Kidney epithelial cell (primary cell): ENCODE data around the gene SLC35E3. TPM values are rescaled to one million over a fixed set of nuclear protein-coding genes. Genes with fewer than 3 reads are reported as not detected.

Experiments used
- DNase-seq: peaks from one replicate; pipeline ENCODE4 v3.0.0-alpha.2; 2010; ENCODE audit warnings: low read depth
- H3K27me3 ChIP-seq: 2 replicates; pipeline ENCODE4 v1.6.0; 2011; ENCODE audit warnings: low read length; ENCODE audit not compliant: control insufficient read depth, insufficient read depth
- H3K36me3 ChIP-seq: 2 replicates; pipeline ENCODE4 v1.5.1; 2011; ENCODE audit warnings: low read length; ENCODE audit not compliant: control insufficient read depth, insufficient read depth
- H3K4me3 ChIP-seq: 2 replicates; pipeline ENCODE4 v1.5.1; 2011; ENCODE audit warnings: low read depth, mild to moderate bottlenecking, control low read depth, low read length
- CTCF ChIP-seq: IDR thresholded peaks from 2 replicates; pipeline ENCODE4 v1.5.1; 2011; ENCODE audit warnings: mild to moderate bottlenecking, moderate library complexity, low read length, control low read depth, inconsistent platforms; ENCODE audit not compliant: insufficient read depth, poor library complexity, severe bottlenecking
- total RNA-seq: library from RNA; depleted of rRNA; stranded (reverse); fragments of >200 nt; gene quantifications from 2 replicates; pipeline ENCODE4 v1.2.3, GENCODE V29; 2015

Gene SLC35E3
- total RNA-seq, 1 donor from 2014 or later, result 4.3 TPM

DNA sequence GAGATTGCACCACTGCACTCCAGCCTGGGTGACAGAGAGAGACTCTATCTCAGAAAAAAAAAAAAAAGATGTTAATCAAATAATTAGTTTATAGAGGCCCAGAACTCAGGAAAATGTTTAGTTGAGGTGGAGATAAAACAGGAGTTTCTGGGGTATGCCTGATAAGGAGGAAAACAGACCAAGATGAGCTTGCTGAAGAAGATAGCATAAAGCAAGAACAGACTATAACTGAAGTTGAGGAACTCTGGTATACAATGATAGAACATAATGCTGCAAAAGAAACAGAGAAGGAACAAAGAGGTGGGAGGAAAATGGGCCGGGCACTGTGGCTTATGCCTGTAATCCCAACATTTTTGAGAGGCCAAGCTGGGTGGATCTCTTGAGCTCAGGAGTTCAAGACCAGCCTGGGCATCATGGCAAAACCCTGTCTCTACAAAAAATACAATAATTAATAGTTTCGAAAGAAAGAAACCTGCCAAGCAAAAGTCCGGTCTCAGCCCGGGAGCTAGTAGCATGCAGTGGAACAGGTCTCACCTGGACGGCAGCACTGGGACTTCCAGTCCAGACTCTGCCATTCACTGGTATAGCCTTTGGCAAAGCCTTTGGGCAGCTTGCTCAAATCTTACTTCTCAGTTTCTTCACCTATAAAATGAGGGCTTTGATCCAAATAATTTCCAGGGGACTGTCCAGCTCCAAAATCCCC lies 25.4 kb downstream of the SLC35E3 start:
- H3K4me3 ChIP-seq, result no peak overlapping the region
- no peak for DNase-seq
- no peaks in the 10 kb centered on the region for H3K36me3 ChIP-seq
- H3K27me3 ChIP-seq, result no peaks in the 10 kb centered on the region
- no peak for TF ChIP-seq CTCF

DNA sequence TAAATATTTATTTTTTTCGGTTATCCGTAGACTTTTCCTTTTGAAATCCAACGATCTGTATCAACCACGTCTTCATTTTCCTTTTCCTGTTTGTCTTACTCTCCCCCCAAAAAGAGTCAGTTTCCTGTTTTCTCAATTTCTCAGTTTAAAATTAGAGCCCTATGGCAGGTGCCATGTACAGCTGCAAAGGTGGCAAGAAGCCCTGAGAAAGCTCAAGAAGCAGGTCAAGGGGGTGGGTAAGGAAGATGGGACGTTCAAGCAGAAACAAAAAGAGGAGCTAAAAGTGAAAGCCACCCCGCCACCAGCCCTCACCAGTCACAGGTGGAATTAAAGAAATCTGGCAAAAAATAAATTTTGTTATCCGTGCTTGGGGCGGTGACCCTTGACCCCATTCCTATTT lies 26.7 kb downstream of the SLC35E3 start:
- Histone ChIP-seq H3K36me3 (no peaks in the 10 kb centered on the region), H3K4me3 (no peak overlapping the region), H3K27me3 (no peaks in the 10 kb centered on the region)
- TF ChIP-seq CTCF, result no peak
- no peak for DNase-seq

GRCh38 chr12:68773582-68773981 lies 27.6 kb downstream of the SLC35E3 start:
- TF ChIP-seq CTCF, result no peak
- DNase-seq, result no peak
- H3K27me3 ChIP-seq, result no peaks in the 10 kb centered on the region

GRCh38 chr12:68775121-68775630 lies 29.2 kb downstream of the SLC35E3 start:
- DNase-seq, result no peak
- no peak for TF ChIP-seq CTCF
- Histone ChIP-seq H3K27me3 (no peaks in the 10 kb centered on the region), H3K36me3 (no peaks in the 10 kb centered on the region), H3K4me3 (no peak overlapping the region)

More at GRCh38 chr12:68773582-68773981, 27.6 kb downstream of the SLC35E3 start:
- Histone ChIP-seq H3K4me3 (no peak overlapping the region), H3K36me3 (no peaks in the 10 kb centered on the region)

- H3K27me3 ChIP-seq, result no peaks in the 10 kb centered on the region
- no peak for TF ChIP-seq CTCF
- DNase-seq, result no peak
- H3K4me3 ChIP-seq, result no peak overlapping the region
- H3K36me3 ChIP-seq, result no peaks in the 10 kb centered on the region
Measured at GRCh38 chr12:68776976-68777610, 31.1 kb downstream of the SLC35E3 start.

GRCh38 chr12:68779280-68779679 lies 33.3 kb downstream of the SLC35E3 start:
- no peaks in the 10 kb centered on the region for H3K27me3 ChIP-seq
- H3K4me3 ChIP-seq, result no peak overlapping the region
- H3K36me3 ChIP-seq, result no peaks in the 10 kb centered on the region
- TF ChIP-seq CTCF, result no peak
- DNase-seq, result no peak
